Smooth muscle cell (in vitro differentiated cells): ENCODE results near the gene AHI1. TPM values are rescaled to one million over a fixed set of nuclear protein-coding genes. Genes with fewer than 3 reads are reported as not detected.
A peak's percentile ranks its signal among the peaks of the same experiment; 100 is the strongest.
"Not testable (repeated sequence)": the region's sequence is repeated elsewhere in the genome, so short reads cannot be mapped to it uniquely, and the experiment has no call there.

Source experiments
- DNase-seq: peaks from one replicate; lab custom pipeline; 2025; ENCODE audit not compliant: unreplicated experiment; lab: John Stamatoyannopoulos, UW
- H2AFZ ChIP-seq: fragments of 200-600 bp; sonication (generic); 2 replicates; pipeline ENCODE4 v1.6.0; 2016; ENCODE audit warnings: antibody characterized with exemption, low read depth, mild to moderate bottlenecking
- H3F3A ChIP-seq: fragments of 200-600 bp; sonication (generic); 2 replicates; pipeline ENCODE4 v1.6.0; 2017; ENCODE audit warnings: antibody characterized with exemption, low read depth
- H3K27ac ChIP-seq: fragments of 200-600 bp; sonication (generic); 2 replicates; pipeline ENCODE4 v1.5.1; 2016; ENCODE audit warnings: low read depth, mild to moderate bottlenecking
- H3K27me3 ChIP-seq: fragments of 200-600 bp; sonication (generic); 2 replicates; pipeline ENCODE4 v1.6.1; 2016; ENCODE audit warnings: low read depth, mild to moderate bottlenecking
- H3K36me3 ChIP-seq: fragments of 200-600 bp; sonication (generic); 2 replicates; pipeline ENCODE4 v1.5.1; 2016; ENCODE audit warnings: low read depth
- H3K4me1 ChIP-seq: fragments of 200-600 bp; sonication (generic); 2 replicates; pipeline ENCODE4 v1.5.1; 2016; ENCODE audit warnings: low read depth
- H3K4me2 ChIP-seq: fragments of 200-600 bp; sonication (generic); 2 replicates; pipeline ENCODE4 v1.6.0; 2016; ENCODE audit warnings: mild to moderate bottlenecking
- H3K4me3 ChIP-seq: fragments of 200-600 bp; sonication (generic); 2 replicates; pipeline ENCODE4 v1.5.1; 2016; ENCODE audit warnings: mild to moderate bottlenecking
- H3K79me2 ChIP-seq: fragments of 200-600 bp; sonication (generic); 2 replicates; pipeline ENCODE4 v1.6.0; 2016; ENCODE audit warnings: low read depth, mild to moderate bottlenecking
- H3K9ac ChIP-seq: fragments of 200-600 bp; sonication (generic); 2 replicates; pipeline ENCODE4 v1.6.0; 2016; ENCODE audit warnings: low read depth
- H3K9me3 ChIP-seq: fragments of 200-600 bp; sonication (generic); replicated peaks from 2 replicates; pipeline ENCODE4 v1.5.1; 2016; ENCODE audit warnings: low read depth
- H4K20me1 ChIP-seq: fragments of 200-600 bp; sonication (generic); 2 replicates; pipeline ENCODE4 v1.6.0; 2016; ENCODE audit warnings: low read depth
- WGBS: methylation state at CpG from one replicate; pipeline ENCODE4 v1.1.7; 2016; ENCODE audit warnings: low lambda C conversion rate; 5-methylcytosine and 5-hydroxymethylcytosine counted together
- polyA plus RNA-seq: library from polyadenylated mRNA; unstranded; fragments of >200 nt; fragmentation: Nextera tagmentation; extraction: Ambion mirVana; gene quantifications from 2 replicates; pipeline ENCODE4 v1.2.1, GENCODE V29; 2016
- total RNA-seq: library from RNA; depleted of rRNA; stranded (reverse); fragments of >200 nt; gene quantifications from 2 replicates; pipeline ENCODE4 v1.2.3, GENCODE V29; 2014
- TF ChIP-seq, protein P1 (sequence below): fragments of 200-600 bp; sonication (generic); IDR thresholded peaks from 2 replicates; pipeline ENCODE4 v1.5.1; 2017; ENCODE audit warnings: borderline replicate concordance, mild to moderate bottlenecking, antibody characterized with exemption; ENCODE audit not compliant: insufficient read depth, poor library complexity, severe bottlenecking

The AHI1 gene
- total and polyA plus RNA-seq, 2 experiments from 2014 or later, result 16.0 to 18.8 TPM

GRCh38 chr6:135251498-135252441, 245.8 kb downstream of the AHI1 start:
- no peaks in the 10 kb centered on the region for H3K36me3 ChIP-seq
- no peaks in the 10 kb centered on the region for H3K79me2 ChIP-seq
- no peaks in the 10 kb centered on the region for H3K9me3 ChIP-seq
- H3K4me3 ChIP-seq, result no peak overlapping the region
- H4K20me1 ChIP-seq, result no peaks in the 10 kb centered on the region
- TF ChIP-seq, protein P1, sequence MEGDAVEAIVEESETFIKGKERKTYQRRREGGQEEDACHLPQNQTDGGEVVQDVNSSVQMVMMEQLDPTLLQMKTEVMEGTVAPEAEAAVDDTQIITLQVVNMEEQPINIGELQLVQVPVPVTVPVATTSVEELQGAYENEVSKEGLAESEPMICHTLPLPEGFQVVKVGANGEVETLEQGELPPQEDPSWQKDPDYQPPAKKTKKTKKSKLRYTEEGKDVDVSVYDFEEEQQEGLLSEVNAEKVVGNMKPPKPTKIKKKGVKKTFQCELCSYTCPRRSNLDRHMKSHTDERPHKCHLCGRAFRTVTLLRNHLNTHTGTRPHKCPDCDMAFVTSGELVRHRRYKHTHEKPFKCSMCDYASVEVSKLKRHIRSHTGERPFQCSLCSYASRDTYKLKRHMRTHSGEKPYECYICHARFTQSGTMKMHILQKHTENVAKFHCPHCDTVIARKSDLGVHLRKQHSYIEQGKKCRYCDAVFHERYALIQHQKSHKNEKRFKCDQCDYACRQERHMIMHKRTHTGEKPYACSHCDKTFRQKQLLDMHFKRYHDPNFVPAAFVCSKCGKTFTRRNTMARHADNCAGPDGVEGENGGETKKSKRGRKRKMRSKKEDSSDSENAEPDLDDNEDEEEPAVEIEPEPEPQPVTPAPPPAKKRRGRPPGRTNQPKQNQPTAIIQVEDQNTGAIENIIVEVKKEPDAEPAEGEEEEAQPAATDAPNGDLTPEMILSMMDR, result no peak
- H2AFZ ChIP-seq, result no peak overlapping the region
- H3K27me3 ChIP-seq, result no peaks in the 10 kb centered on the region
- H3K4me1 ChIP-seq, result peaks cover 34% of the 10 kb centered on the region
- peak overlapping the region; percentile 60 for H3K27ac ChIP-seq
- H3K9ac ChIP-seq, result no peak overlapping the region
- DNase-seq, result no peak
- WGBS, result 62% methylated on average over 13 of the region's 13 CpGs
- H3K4me2 ChIP-seq, result peak overlapping the region; percentile 55
- H3F3A ChIP-seq, result no peaks in the 10 kb centered on the region

GRCh38 chr6:135250751-135251497, 246.6 kb downstream of the AHI1 start:
- peaks cover 34% of the 10 kb centered on the region for H3K4me1 ChIP-seq
- no peak overlapping the region for H3K9ac ChIP-seq
- no peaks in the 10 kb centered on the region for H3F3A ChIP-seq
- no peak for DNase-seq
- no peaks in the 10 kb centered on the region for H3K79me2 ChIP-seq
- TF ChIP-seq, protein P1, result no peak
- no peaks in the 10 kb centered on the region for H4K20me1 ChIP-seq
- no peak overlapping the region for H3K4me3 ChIP-seq
- no peak overlapping the region for H3K4me2 ChIP-seq
- peak overlapping the region; percentile 60 for H3K27ac ChIP-seq
- no peaks in the 10 kb centered on the region for H3K27me3 ChIP-seq
- H3K9me3 ChIP-seq, result no peaks in the 10 kb centered on the region
- WGBS, result 80% methylated on average over 9 of the region's 9 CpGs
- H2AFZ ChIP-seq, result no peak overlapping the region
- no peaks in the 10 kb centered on the region for H3K36me3 ChIP-seq

DNA sequence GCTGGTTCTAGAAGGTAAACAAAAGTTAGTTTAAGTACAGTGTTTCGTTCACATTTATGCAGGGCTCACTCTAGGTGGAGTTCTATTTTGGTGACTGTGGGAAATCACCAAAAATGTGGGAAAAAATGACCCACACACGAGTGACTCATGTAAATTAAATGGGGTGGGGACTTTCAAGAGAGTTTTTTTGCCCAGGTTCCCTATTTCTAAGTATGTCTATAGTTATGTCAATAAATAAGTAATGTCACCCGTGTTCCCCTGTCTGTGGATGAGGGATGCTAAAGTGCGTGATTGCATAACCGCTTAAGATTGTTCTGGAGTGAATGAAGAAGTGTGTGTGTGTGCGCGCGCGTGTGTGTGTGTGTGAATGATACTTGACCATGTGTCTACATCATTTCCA, 247.3 kb downstream of the AHI1 start:
- 89% methylated on average over 9 of the region's 9 CpGs for WGBS

GRCh38 chr6:135246412-135247012, 251.0 kb downstream of the AHI1 start:
- not testable (repeated sequence) for H3K79me2 ChIP-seq, H3K9me3 ChIP-seq, H3K36me3 ChIP-seq, H3F3A ChIP-seq, H3K4me3 ChIP-seq, H3K9ac ChIP-seq, H3K4me2 ChIP-seq, H2AFZ ChIP-seq, H3K27ac ChIP-seq, DNase-seq, H3K27me3 ChIP-seq, H4K20me1 ChIP-seq
- peaks cover 22% of the 10 kb centered on the region for H3K4me1 ChIP-seq
- WGBS, result 90% methylated on average over 8 of the region's 8 CpGs

More for the DNA sequence above, 247.3 kb downstream of the AHI1 start:
- Histone ChIP-seq H3K9me3 (no peaks in the 10 kb centered on the region), H2AFZ (no peak overlapping the region), H3K27me3 (no peaks in the 10 kb centered on the region), H3K4me3 (no peak overlapping the region), H3F3A (no peaks in the 10 kb centered on the region), H3K27ac (no peak overlapping the region), H3K4me2 (no peak overlapping the region), H3K9ac (no peak overlapping the region), H3K79me2 (no peaks in the 10 kb centered on the region), H4K20me1 (no peaks in the 10 kb centered on the region), H3K4me1 (peaks cover 34% of the 10 kb centered on the region), H3K36me3 (no peaks in the 10 kb centered on the region)
- TF ChIP-seq, protein P1, result no peak
- no peak for DNase-seq
